ENCODE data around the gene TNFAIP8. TPM values are rescaled to one million over a fixed set of nuclear protein-coding genes. Genes with fewer than 3 reads are reported as not detected.

The TNFAIP8 gene
- total and polyA plus RNA-seq, 2 experiments from 2014 or later = 18.3 to 37.6 TPM

DNA sequence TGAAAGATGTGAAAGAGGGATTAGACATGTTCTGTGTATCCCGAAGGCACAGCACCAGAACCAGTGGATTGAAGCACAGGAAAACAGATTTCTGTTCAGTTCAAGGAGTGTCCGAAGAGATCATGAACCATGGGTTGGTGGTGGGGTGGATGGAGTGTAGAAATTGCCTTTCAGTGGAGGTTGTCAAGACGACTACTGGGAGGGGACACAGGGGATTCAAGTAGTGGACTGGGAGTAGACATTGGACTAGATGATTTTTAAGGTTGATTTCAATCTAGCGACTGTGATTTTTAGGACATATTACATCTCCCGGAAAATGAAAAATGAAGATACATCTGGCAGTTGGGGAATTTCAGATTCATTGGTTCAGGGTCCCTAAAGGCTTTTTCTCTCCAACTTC, 35.9 kb upstream of the TNFAIP8 start:
- H2AFZ ChIP-seq = no peak overlapping the region
- no peak overlapping the region for H3K4me3 ChIP-seq
- DNase-seq (ENCODE audit: low spot score) = no peak
- H3K9me2 ChIP-seq (replicated peaks; ENCODE audit: insufficient read depth) = no peaks in the 10 kb centered on the region
- H3K36me3 ChIP-seq (replicated peaks; ENCODE audit: insufficient read depth, low read depth) = no peaks in the 10 kb centered on the region
- H3K9me3 ChIP-seq (ENCODE audit: low read depth) = no peaks in the 10 kb centered on the region
- no peaks in the 10 kb centered on the region for H4K20me1 ChIP-seq (ENCODE audit: insufficient read depth, poor library complexity, severe bottlenecking)
- peaks cover 19% of the 10 kb centered on the region for H3K79me2 ChIP-seq
- H3K27me3 ChIP-seq = no peaks in the 10 kb centered on the region
- WGBS (ENCODE audit: low lambda C conversion rate, missing lambda C conversion rate) = 97% methylated on average over 5 of the region's 5 CpGs
- peaks cover 17% of the 10 kb centered on the region for H3K4me1 ChIP-seq (ENCODE audit: insufficient read depth)
- no peak for TF ChIP-seq EZH2phosphoT487 (IDR thresholded peaks at IDR 0.05; ENCODE audit: low read depth, severe bottlenecking, unreplicated experiment)
- H3K4me2 ChIP-seq = no peak overlapping the region
- H3K27ac ChIP-seq = no peak overlapping the region

GRCh38 chr5:119321569-119322311, 34.1 kb upstream of the TNFAIP8 start:
- Histone ChIP-seq H3K4me3 (no peak overlapping the region), H2AFZ (no peak overlapping the region), H3K4me2 (no peak overlapping the region), H3K27me3 (no peaks in the 10 kb centered on the region), H4K20me1 (ENCODE audit: insufficient read depth, poor library complexity, severe bottlenecking) (no peaks in the 10 kb centered on the region), H3K79me2 (peaks cover 29% of the 10 kb centered on the region), H3K27ac (no peak overlapping the region), H3K4me1 (ENCODE audit: insufficient read depth) (peaks cover 20% of the 10 kb centered on the region), H3K9me3 (ENCODE audit: low read depth) (no peaks in the 10 kb centered on the region), H3K36me3 (replicated peaks; ENCODE audit: insufficient read depth, low read depth) (no peaks in the 10 kb centered on the region), H3K9me2 (replicated peaks; ENCODE audit: insufficient read depth) (no peaks in the 10 kb centered on the region)
- TF ChIP-seq EZH2 (IDR thresholded peaks at IDR 0.05; ENCODE audit: borderline replicate concordance) = no peak
- TF ChIP-seq, protein P1, sequence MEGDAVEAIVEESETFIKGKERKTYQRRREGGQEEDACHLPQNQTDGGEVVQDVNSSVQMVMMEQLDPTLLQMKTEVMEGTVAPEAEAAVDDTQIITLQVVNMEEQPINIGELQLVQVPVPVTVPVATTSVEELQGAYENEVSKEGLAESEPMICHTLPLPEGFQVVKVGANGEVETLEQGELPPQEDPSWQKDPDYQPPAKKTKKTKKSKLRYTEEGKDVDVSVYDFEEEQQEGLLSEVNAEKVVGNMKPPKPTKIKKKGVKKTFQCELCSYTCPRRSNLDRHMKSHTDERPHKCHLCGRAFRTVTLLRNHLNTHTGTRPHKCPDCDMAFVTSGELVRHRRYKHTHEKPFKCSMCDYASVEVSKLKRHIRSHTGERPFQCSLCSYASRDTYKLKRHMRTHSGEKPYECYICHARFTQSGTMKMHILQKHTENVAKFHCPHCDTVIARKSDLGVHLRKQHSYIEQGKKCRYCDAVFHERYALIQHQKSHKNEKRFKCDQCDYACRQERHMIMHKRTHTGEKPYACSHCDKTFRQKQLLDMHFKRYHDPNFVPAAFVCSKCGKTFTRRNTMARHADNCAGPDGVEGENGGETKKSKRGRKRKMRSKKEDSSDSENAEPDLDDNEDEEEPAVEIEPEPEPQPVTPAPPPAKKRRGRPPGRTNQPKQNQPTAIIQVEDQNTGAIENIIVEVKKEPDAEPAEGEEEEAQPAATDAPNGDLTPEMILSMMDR (IDR thresholded peaks at IDR 0.05; ENCODE audit: poor library complexity) = no peak
- TF ChIP-seq EZH2phosphoT487 (IDR thresholded peaks at IDR 0.05; ENCODE audit: low read depth, severe bottlenecking, unreplicated experiment) = no peak
- no peak for DNase-seq (ENCODE audit: low spot score)
- 83% methylated on average over 6 of the region's 6 CpGs for WGBS (ENCODE audit: low lambda C conversion rate, missing lambda C conversion rate)

DNA sequence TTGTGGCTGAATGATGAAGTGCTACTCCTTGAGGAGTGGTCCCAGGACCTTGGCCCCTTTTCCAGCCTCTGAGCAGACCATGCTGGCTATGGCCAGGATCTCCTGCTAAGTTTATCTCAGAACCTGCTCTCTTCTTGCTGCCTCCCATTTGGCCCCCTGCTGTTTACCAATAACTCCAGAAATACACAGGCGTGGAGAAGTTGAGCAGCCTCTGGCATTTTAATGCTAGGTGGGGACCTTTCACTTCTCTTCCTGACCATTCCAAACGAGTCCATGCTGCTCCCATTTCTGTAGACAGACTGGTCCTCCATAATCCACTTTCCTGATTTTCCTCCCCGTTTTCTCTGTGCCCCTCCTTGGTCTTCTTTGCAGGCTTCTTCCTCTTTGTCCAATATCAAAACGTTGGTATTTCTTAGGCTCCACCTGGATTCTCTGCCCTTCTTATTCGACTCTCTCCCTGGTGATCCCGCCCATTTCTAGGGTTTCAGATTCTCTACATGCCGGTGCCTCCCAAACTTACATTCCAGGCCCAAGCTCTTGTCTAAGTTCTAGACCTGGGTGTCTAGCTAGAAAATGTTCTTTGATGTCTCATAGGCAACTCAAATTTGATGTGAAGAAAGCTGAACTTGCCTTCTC, 33.4 kb upstream of the TNFAIP8 start:
- Histone ChIP-seq H3K27me3 (no peaks in the 10 kb centered on the region), H3K36me3 (replicated peaks; ENCODE audit: insufficient read depth, low read depth) (no peaks in the 10 kb centered on the region), H3K9me3 (ENCODE audit: low read depth) (no peaks in the 10 kb centered on the region), H3K9me2 (replicated peaks; ENCODE audit: insufficient read depth) (no peaks in the 10 kb centered on the region), H3K4me2 (no peak overlapping the region), H2AFZ (no peak overlapping the region), H3K4me1 (ENCODE audit: insufficient read depth) (peaks cover 22% of the 10 kb centered on the region), H3K79me2 (peaks cover 25% of the 10 kb centered on the region), H3K27ac (peak overlapping the region; percentile 79), H4K20me1 (ENCODE audit: insufficient read depth, poor library complexity, severe bottlenecking) (no peaks in the 10 kb centered on the region), H3K4me3 (no peak overlapping the region)
- 77% methylated on average over 7 of the region's 7 CpGs for WGBS (ENCODE audit: low lambda C conversion rate, missing lambda C conversion rate)
- TF ChIP-seq EZH2phosphoT487 (IDR thresholded peaks at IDR 0.05; ENCODE audit: low read depth, severe bottlenecking, unreplicated experiment) (no peak), EZH2 (IDR thresholded peaks at IDR 0.05; ENCODE audit: borderline replicate concordance) (no peak)
- TF ChIP-seq, protein P1 (IDR thresholded peaks at IDR 0.05; ENCODE audit: poor library complexity) = no peak
- DNase-seq (ENCODE audit: low spot score) = no peak

GRCh38 chr5:119322948-119323537, 32.8 kb upstream of the TNFAIP8 start:
- H3K4me3 ChIP-seq = no peak overlapping the region
- no peaks in the 10 kb centered on the region for H3K9me3 ChIP-seq (ENCODE audit: low read depth)
- H2AFZ ChIP-seq = no peak overlapping the region
- DNase-seq (ENCODE audit: low spot score) = no peak
- peak overlapping the region; percentile 79 for H3K27ac ChIP-seq
- peaks cover 25% of the 10 kb centered on the region for H3K79me2 ChIP-seq
- no peaks in the 10 kb centered on the region for H4K20me1 ChIP-seq (ENCODE audit: insufficient read depth, poor library complexity, severe bottlenecking)
- H3K36me3 ChIP-seq (replicated peaks; ENCODE audit: insufficient read depth, low read depth) = no peaks in the 10 kb centered on the region
- H3K4me1 ChIP-seq (ENCODE audit: insufficient read depth) = peaks cover 27% of the 10 kb centered on the region
- no peaks in the 10 kb centered on the region for H3K27me3 ChIP-seq
- no peak overlapping the region for H3K4me2 ChIP-seq
- WGBS (ENCODE audit: low lambda C conversion rate, missing lambda C conversion rate) = 67% methylated on average over 3 of the region's 3 CpGs
- TF ChIP-seq, protein P1 (IDR thresholded peaks at IDR 0.05; ENCODE audit: poor library complexity) = no peak
- TF ChIP-seq EZH2phosphoT487 (IDR thresholded peaks at IDR 0.05; ENCODE audit: low read depth, severe bottlenecking, unreplicated experiment) (no peak), EZH2 (IDR thresholded peaks at IDR 0.05; ENCODE audit: borderline replicate concordance) (no peak)
- H3K9me2 ChIP-seq (replicated peaks; ENCODE audit: insufficient read depth) = no peaks in the 10 kb centered on the region
